Measurements from ENCODE around the gene E2F6.
"Not testable (repeated sequence)": the region's sequence is repeated elsewhere in the genome, so short reads cannot be mapped to it uniquely, and the experiment has no call there.

Gene E2F6

DNA sequence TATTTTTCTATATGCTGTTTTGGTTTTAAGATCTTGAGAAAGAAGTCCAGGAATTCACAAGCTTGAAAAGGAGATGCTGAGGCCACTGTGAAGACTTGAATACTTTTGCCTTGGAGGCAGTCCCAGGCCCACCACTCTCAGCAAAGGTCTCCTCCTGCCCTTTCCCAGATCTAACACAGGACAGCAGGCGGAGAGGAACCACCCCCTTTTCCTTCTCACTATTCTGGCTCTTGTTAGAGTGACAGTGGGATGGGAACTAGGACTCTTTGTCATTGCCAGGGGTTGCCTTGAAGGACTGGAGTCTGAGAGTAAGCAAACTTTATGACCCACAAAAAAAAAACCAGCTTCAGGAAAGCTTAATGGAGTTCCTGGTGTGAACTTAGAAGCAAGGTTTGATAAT, 54.7 kb downstream of the E2F6 start:
- DNase-seq: no peak

DNA sequence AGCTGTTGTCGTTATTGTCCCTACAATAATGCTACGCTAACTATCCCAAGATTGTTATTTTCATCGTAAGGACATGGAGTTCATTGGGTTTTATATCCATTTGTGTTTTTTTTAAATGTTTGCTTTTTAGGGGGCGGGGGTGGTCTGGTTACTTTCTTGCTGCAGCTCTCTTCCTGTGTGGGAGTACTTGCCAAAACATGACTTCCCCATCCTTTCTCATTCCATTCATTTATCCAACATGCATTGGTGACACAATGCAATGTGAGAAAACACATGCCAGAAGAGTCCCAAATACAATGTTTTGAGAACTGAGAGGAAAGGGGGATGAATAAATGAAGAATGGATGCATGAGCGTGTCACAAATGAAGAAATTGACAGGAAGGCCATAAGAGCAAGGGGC, 55.9 kb downstream of the E2F6 start:
- DNase-seq: no peak

DNA sequence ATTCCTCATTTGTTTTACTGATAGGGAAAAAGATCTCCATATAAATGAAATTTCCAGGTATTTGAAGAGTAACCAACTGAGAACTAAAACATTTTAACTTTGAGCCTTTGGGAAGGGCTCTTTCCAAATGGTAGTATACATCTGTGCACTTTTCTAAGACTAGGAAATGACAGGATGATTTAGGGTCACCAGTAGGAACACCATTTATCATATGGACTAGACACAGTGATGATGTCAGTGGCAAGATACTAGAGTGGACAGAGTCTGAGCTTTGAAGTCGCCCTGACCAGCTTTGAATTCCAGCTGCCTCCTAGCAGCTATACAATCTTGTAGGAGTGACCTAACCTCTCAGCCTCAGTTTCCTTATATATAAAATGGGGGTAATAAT, 56.4 kb downstream of the E2F6 start:
- DNase-seq: no peak

DNA sequence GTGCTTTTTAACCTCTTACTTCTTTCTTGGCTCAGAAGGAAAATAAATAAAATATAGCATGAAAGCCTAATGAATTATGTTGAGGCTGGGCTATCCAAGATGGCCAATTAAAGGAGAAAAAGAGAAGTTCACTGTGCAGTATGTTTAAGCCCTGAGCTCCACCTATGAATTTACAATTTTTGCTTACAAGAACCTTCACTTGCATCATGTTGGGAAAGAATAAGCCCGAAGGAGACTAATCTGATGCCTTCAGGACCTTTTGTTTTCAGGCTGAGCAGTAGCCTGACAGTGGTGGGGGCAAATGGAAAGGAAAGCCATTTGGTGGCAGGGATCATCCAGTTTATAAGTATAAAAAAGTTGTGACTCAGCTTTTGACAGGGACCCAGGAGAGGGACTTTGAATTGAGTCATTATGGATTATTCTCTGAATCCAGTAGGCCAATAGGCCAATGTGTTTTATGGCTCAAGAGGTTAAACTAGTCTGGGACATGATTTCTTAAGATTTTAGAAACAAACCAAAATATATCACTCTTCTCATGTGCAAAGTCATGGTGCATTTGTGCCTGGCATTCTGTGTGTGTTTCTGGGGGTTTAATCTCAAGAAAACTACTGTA, 56.9 kb downstream of the E2F6 start:
- no peak for DNase-seq

DNA sequence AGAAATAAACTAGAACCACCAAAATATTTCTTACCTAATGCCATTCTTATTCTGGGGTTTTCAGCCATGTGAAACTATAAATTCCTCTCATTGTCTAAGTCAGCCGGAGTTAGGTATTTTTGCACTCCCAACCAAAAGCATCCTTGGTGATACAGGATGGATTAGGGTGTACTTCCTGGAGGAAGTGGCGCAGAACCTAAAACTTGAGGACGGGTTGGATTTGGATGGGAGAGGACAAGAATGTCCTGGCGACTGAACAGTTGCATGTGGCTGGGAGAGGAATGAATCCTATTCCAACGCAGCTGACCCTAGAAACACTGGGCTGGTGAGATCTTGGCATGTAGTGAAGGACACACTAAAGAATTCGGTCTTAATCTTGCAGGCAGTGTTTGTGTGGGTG, 58.5 kb downstream of the E2F6 start:
- DNase-seq: no peak

DNA sequence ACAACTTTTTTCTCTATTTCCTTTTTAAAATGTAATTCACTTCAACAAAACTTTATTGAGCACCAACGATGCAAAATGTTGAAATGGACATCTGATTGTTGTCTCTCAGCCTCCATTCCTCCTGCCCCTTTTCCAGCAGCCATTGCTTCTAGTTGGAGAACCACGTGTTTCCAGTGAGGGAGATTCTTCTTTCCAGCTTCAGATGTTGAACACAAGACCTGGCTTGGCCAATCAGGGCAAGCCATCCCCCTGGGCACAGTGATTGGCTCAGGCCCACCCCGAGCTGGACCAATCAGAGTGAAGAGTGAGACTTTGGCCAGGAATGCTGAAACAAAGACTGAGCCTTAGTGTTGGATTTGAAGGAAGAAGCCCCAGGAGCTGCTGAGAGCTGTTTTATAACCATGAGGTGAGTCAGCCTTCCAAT, 59.0 kb downstream of the E2F6 start:
- DNase-seq: no peak

DNA sequence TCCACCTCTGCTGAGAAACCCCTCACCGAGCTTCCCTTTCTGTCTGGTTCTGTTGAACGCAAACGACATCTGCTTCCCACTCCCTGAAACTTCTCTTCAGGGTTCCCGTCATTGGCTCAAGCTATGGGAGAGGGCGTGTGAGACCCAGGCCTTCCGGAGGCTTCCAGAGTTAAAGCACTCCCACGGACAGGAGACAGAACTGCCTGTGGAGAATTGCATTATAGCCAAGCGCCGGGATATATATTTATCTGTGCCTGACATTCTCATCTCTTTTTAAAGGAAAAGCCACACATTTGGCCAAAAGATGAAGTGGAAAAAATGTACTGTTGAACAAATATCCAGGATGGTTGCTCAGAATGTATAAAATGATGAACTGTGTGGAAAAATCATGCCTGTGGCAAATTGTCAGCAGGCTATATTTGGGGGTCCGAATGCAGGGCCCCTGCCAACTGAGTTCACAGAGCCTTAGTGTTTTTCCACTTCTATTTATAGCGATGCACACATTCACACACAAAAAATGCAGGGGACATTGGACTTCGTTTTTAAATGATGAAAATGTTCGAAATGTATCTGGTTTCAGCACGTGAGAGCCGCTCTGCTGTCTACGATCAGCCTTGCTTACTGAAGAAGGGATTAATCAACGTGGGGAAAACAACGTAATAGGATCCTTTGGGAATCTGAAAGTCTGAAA, 59.5 kb downstream of the E2F6 start:
- DNase-seq: no peak

DNA sequence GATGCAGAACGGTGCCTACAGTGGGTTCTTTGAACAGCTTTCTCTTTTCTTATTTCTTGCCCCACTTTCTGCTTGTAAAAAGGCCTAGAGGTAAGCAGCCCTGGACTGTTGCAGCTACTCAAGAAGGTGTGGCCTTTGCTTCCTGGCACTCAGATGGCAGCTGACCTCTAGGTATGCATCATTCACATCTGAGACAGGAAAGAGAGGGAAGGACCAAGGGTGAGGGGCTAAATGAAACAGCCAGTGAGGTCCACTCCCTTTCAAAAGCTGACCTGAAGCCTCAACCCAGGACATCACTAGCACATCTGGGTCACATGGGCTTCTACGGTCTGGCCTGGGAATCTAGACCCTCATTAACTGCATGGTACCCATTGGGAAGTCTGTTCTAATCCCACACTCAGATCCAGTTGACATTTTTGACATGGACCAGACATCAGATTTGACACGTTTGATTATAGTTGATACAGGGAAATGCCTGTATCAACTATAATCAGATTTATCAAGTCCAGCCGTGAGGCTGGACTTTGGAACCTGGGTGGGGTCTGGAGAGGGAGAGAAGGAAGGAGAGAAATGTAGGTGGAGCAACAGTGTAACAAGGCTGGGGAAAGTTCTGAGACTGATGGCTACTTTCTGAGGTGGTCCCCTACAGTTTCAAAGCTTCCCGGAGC, 60.2 kb downstream of the E2F6 start:
- DNase-seq: no peak

DNA sequence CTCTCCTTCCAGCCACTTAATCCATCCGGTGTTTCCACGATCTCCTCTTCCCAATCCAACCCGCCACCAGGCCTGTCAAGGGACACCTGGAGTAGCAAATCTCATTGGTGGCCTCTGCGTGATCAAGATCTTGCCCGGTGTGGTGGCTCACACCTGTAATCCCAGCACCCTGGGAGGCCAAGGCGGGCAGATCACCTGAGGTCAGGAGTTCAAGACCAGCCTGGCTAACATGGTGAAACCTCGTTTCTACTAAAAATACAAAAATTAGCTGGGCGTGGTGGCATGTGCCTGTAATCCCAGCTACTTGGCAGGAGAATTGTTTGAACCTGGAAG, 60.9 kb downstream of the E2F6 start:
- DNase-seq: not testable (repeated sequence)

DNA sequence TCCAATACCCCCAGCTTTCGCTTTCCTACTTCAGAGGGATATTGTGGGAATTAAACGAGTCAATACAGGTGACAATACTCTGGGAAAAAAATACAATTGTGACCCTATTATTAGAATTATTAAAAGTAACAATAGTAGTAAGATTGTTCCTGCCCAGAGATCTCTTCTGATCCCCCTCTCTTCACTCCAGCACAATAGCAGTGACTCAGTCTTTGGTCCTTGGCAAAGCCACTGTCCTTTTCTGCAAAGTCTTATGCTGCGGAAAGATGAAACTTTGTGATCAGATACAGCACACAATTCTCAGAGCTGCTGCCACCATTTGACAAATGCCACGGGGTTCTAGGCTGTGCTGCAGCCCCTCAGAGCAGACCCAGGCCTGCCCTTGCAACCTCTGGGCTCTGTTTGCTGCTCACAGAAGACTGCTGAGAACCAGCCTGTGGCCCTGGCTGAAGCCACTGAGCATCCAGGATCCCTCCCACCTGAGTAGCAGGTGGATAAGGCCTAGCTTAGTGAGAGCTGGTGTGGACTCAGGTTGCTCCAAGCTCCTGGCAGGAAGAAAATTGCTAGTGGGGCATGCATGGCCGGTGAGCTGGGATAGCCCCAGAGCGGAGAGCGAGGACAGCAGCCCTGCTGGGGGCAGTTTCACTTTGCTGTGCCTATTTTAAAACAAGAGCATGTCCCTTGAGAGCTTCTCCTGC, 61.4 kb downstream of the E2F6 start:
- DNase-seq: no peak

DNA sequence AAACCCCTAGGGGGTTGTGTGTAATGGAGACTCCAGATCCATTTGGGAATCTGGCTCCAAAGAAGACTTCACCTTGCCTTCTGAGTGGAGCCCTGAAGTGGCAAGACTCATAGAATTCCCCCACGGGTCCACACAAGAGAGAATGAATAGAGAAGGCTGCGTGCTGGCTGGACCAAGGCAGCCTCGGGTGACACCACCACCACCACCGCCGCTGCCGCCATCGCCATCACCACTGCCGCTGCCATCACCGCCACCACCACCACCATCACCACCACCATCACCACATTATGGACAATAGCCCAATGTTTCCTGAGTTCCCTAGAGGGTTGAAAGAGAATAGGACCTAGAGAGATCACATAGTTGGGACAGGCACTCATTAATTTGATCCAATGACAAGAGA, 63.5 kb downstream of the E2F6 start:
- DNase-seq: no peak

DNA sequence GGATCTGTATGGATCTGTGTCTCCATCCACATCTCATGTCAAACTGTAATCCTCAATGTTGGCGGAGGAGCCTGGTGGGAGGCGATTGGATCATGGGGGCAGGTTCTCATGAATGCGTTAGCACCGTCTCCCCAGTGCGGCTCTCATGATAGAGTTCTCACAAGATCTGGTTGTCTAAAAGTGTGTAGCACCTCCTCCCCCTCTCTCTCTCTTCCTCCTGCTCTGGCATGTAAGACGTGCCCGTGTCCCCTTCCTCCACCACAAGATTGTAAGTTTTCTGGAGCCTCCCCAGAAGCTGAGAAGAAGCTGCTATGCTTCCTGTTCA, 66.6 kb downstream of the E2F6 start:
- DNase-seq: no peak

DNA sequence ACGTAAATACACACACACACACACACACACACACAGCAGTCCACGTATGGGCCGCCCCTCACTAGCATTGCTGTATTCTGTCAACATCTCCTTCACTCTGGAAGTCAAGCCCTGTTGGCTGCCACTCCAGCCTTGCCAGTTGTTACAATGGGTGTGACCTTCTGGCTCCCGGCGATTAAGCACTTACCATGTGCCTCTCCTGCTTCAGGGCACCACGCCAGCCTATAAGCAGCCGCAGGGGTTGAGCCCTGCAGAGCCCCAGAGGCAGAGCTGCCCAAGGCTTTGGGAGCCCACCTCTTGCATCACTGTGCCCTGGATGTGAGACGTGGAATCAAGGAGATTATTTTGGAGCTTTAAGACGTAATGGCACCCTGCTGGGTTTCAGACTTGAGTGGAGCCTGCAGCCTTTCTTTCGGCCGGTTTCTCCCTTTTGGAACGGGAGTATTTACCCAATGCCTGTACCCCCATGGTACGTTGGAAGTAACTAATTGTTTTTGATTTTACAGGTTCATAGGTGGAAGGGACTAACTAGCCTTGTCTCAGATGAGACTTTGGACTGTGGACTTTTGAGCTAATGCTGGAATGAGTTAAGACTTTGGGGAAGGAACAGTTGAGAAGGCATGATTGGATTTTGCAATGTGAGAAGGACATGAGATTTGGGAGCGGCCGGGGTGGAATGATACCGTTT, 67.1 kb downstream of the E2F6 start:
- no peak for DNase-seq

DNA sequence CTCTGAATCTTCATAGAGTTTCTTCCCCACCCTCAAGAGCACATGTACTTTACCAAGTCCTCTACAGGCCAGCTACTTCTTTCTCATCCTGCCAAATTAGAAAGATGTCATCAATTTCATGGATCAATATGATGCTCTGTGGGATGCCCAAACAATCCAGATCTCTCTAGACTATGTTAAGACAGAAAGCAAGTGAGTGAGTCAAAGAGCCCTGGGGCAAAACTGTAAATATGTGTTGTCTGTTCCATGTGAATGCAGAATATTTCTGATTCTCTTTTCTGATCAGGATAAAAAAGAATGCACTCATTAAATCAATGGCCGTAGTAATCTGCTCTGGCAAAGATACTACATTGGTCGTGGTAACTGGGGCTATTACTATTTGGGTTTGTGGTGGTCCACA, 68.4 kb downstream of the E2F6 start:
- no peak for DNase-seq

DNA sequence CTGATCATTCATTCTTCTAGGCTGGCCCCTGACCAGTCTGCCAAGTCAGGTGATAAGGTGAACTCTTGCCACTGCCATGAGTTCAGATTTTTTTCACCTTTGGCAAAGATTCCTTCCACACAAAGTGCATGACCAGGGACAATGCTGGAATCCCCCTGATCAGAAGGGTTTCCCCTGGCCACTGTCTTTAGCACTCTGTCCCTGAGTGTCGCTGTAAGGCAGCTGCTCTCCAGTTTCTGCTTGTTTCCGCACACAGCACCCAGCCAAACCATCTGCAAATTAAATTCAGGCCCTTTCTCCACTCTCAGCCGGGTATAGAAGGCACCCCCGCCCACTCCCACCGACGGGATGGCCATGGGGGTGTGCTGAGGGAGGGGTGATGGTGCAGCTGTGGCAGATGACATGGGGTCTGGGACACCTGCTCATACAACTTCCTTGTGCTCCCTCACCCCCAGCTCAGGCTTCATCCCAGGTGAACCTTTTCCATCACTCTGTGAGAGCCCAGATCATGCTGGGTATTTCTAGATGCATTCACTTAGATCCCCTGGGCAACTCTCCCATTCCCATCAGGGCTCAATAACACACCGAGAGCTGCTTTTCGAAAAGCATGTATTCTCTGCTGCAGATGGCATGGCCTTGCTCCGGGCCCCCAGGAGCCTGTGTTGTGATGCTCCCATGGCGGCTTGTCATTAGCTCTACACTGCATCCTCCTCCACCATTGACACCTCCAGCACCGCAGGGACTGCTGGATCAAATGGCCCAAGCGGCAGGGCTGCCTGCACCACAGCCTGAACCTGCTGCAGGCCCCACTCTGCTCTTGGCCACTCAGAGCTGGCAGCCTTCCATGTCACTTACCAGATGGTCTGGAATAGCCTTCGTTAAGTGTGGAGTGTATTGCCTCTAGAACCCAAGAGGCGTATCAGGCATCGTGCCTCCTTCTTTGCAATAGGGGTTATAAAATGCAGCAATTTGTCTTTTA, 69.2 kb downstream of the E2F6 start:
- DNase-seq: no peak

DNA sequence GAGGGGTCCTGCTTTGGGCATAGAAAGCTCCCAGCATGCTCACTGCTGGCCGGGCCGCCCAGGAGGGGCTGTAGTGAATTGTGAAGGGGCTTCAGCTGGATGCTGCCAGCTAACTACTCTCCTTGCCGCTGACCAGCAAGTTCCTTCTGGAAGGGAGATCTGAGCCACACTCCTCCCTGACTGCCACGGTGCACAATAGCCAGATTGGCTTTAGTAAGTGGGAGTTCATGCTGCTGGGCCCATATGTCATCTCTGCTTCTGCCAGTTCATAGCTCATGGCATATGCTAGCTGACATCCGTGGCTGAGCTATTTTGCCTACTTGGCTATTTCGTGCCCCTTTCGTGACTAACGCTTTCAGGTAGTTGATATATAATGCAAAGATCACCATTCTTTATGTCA, 69.9 kb downstream of the E2F6 start:
- DNase-seq: no peak

DNA sequence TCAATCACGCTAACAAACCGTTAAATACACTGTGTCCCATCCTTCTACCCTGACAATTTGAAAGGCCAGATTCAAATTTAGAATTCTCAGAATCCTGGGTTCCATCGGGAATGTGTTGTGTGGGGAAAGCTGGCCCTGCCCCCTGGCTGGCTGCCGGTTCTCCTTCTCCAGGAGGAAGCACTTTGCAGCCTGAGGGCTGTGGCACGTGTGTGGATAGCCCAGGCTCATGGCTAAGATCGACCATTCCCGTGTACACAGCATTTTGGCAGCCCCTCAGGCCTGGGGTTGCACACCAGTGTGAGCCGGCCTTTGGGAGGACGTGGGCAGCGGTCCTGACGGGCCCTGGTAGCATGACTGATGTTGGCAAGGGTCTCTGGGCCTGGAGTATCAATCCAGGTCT, 70.6 kb downstream of the E2F6 start:
- no peak for DNase-seq
